ENCODE data around the gene KNDC1.

DNA sequence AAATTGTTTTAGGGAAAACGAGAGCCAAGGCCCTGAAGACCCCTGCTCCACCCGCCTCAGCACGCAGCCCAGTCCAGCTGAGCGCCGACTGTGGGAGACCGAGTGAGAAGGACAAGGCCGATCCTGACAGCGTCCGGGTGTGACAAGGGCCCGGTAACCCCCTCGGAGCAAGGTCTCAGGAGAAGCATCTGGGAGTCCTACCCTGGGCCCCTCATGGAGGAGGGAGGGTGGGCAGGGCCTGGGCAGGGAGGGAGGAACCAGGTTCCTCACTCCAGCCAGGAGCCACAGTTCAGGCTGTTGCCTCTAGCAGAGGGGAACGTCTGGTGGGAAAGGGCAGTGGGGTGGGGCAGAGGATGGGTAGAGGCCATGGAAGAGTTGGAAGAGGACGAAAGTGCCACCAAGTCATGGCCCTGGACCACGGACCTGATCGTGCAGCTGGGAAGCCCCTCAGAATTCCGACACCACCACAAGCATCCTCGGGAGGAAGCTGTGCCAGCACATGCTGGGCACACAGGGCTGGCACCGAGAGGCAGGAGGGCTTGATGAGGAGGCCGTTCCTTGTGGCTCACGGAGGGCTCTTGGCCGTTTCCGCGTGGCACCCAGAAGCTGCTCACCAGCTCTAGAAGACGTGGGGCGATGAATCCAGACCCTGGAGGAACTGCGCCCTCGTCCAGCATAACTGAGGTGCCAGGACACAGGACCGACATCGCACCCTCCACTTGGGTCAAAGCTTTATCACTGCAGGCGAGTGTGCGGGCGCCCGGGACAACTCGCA lies 2.2 kb upstream of the KNDC1 start:
- TF ChIP-seq, protein P1, sequence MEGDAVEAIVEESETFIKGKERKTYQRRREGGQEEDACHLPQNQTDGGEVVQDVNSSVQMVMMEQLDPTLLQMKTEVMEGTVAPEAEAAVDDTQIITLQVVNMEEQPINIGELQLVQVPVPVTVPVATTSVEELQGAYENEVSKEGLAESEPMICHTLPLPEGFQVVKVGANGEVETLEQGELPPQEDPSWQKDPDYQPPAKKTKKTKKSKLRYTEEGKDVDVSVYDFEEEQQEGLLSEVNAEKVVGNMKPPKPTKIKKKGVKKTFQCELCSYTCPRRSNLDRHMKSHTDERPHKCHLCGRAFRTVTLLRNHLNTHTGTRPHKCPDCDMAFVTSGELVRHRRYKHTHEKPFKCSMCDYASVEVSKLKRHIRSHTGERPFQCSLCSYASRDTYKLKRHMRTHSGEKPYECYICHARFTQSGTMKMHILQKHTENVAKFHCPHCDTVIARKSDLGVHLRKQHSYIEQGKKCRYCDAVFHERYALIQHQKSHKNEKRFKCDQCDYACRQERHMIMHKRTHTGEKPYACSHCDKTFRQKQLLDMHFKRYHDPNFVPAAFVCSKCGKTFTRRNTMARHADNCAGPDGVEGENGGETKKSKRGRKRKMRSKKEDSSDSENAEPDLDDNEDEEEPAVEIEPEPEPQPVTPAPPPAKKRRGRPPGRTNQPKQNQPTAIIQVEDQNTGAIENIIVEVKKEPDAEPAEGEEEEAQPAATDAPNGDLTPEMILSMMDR (tag by site-specific recombination; IDR thresholded peaks at IDR 0.05), result no peak
- TF ChIP-seq ZNF19 (tag by site-specific recombination; IDR thresholded peaks at IDR 0.05; ENCODE audit: low read depth) (no peak), ZNF776 (tag by site-specific recombination; IDR thresholded peaks at IDR 0.05; ENCODE audit: borderline replicate concordance) (no peak), ZNF558 (tag by site-specific recombination; IDR thresholded peaks at IDR 0.05) (no peak)
- TF ChIP-seq, protein P2, sequence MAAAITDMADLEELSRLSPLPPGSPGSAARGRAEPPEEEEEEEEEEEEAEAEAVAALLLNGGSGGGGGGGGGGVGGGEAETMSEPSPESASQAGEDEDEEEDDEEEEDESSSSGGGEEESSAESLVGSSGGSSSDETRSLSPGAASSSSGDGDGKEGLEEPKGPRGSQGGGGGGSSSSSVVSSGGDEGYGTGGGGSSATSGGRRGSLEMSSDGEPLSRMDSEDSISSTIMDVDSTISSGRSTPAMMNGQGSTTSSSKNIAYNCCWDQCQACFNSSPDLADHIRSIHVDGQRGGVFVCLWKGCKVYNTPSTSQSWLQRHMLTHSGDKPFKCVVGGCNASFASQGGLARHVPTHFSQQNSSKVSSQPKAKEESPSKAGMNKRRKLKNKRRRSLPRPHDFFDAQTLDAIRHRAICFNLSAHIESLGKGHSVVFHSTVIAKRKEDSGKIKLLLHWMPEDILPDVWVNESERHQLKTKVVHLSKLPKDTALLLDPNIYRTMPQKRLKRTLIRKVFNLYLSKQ (tag by site-specific recombination; IDR thresholded peaks at IDR 0.05; ENCODE audit: borderline replicate concordance), result no peak
